ENCODE data around the gene CTDP1.

The CTDP1 gene

GRCh38 chr18:79702906-79703305, 23.3 kb downstream of the CTDP1 start:
- no peak overlapping the region for H3K9ac ChIP-seq (ENCODE audit: low read length)

GRCh38 chr18:79704631-79705030, 25.0 kb downstream of the CTDP1 start:
- Histone ChIP-seq H3K9ac (ENCODE audit: low read length) (no peak overlapping the region), H3K4me3 (ENCODE audit: low read length) (no peak overlapping the region), H2AFZ (ENCODE audit: low read length) (no peak overlapping the region), H3K27ac (ENCODE audit: low read length) (no peak overlapping the region), H3F3A (ENCODE audit: insufficient read depth, low read length) (no peaks in the 10 kb centered on the region), H3K9me2 (replicated peaks; ENCODE audit: insufficient read depth, low read length) (no peaks in the 10 kb centered on the region), H3K9me3 (replicated peaks; ENCODE audit: insufficient read depth, low read length) (no peaks in the 10 kb centered on the region), H3K4me2 (ENCODE audit: low read depth, low read length) (no peak overlapping the region), H4K20me1 (ENCODE audit: insufficient read depth, low read length) (no peaks in the 10 kb centered on the region), H3K27me3 (replicated peaks; ENCODE audit: insufficient read depth, low read length) (no peaks in the 10 kb centered on the region), H3K36me3 (replicated peaks; ENCODE audit: insufficient read depth, low read length) (peaks cover 36% of the 10 kb centered on the region), H3K79me2 (ENCODE audit: low read length) (peaks cover 12% of the 10 kb centered on the region), H3K4me1 (ENCODE audit: low read length) (no peaks in the 10 kb centered on the region)
- DNase-seq = no peak
- no peak for TF ChIP-seq EZH2 (optimal IDR thresholded peaks at IDR 0.05; ENCODE audit: low read depth, low read length)
- no peak for TF ChIP-seq CTCF (IDR thresholded peaks at IDR 0.05; ENCODE audit: low read length)
- TF ChIP-seq EZH2phosphoT487 (IDR thresholded peaks at IDR 0.05; ENCODE audit: low read length) = no peak

More at GRCh38 chr18:79702906-79703305, 23.3 kb downstream of the CTDP1 start:
- Histone ChIP-seq H3K79me2 (ENCODE audit: low read length) (peaks cover 12% of the 10 kb centered on the region), H3K9me2 (replicated peaks; ENCODE audit: insufficient read depth, low read length) (no peaks in the 10 kb centered on the region), H3K27ac (ENCODE audit: low read length) (no peak overlapping the region), H3K27me3 (replicated peaks; ENCODE audit: insufficient read depth, low read length) (no peaks in the 10 kb centered on the region), H2AFZ (ENCODE audit: low read length) (no peak overlapping the region), H3K9me3 (replicated peaks; ENCODE audit: insufficient read depth, low read length) (no peaks in the 10 kb centered on the region), H3K4me2 (ENCODE audit: low read depth, low read length) (no peak overlapping the region), H3K36me3 (replicated peaks; ENCODE audit: insufficient read depth, low read length) (peaks cover 40% of the 10 kb centered on the region), H3F3A (ENCODE audit: insufficient read depth, low read length) (no peaks in the 10 kb centered on the region), H3K4me3 (ENCODE audit: low read length) (no peak overlapping the region), H4K20me1 (ENCODE audit: insufficient read depth, low read length) (no peaks in the 10 kb centered on the region), H3K4me1 (ENCODE audit: low read length) (no peaks in the 10 kb centered on the region)
- DNase-seq = no peak
- no peak for TF ChIP-seq CTCF (IDR thresholded peaks at IDR 0.05; ENCODE audit: low read length)
- TF ChIP-seq EZH2 (optimal IDR thresholded peaks at IDR 0.05; ENCODE audit: low read depth, low read length) = no peak
- TF ChIP-seq EZH2phosphoT487 (IDR thresholded peaks at IDR 0.05; ENCODE audit: low read length) = no peak

- H3K36me3 ChIP-seq (replicated peaks; ENCODE audit: insufficient read depth, low read length) = peaks cover 37% of the 10 kb centered on the region
- TF ChIP-seq EZH2 (optimal IDR thresholded peaks at IDR 0.05; ENCODE audit: low read depth, low read length) = no peak
- TF ChIP-seq EZH2phosphoT487 (IDR thresholded peaks at IDR 0.05; ENCODE audit: low read length) = no peak
- no peak for TF ChIP-seq CTCF (IDR thresholded peaks at IDR 0.05; ENCODE audit: low read length)
- H3K27me3 ChIP-seq (replicated peaks; ENCODE audit: insufficient read depth, low read length) = no peaks in the 10 kb centered on the region
- H3K4me1 ChIP-seq (ENCODE audit: low read length) = no peaks in the 10 kb centered on the region
- H3K27ac ChIP-seq (ENCODE audit: low read length) = no peak overlapping the region
- H3F3A ChIP-seq (ENCODE audit: insufficient read depth, low read length) = no peaks in the 10 kb centered on the region
- no peak overlapping the region for H3K4me3 ChIP-seq (ENCODE audit: low read length)
- H4K20me1 ChIP-seq (ENCODE audit: insufficient read depth, low read length) = no peaks in the 10 kb centered on the region
- DNase-seq = no peak
- no peak overlapping the region for H2AFZ ChIP-seq (ENCODE audit: low read length)
- peaks cover 12% of the 10 kb centered on the region for H3K79me2 ChIP-seq (ENCODE audit: low read length)
- no peaks in the 10 kb centered on the region for H3K9me3 ChIP-seq (replicated peaks; ENCODE audit: insufficient read depth, low read length)
- H3K9me2 ChIP-seq (replicated peaks; ENCODE audit: insufficient read depth, low read length) = no peaks in the 10 kb centered on the region
- H3K9ac ChIP-seq (ENCODE audit: low read length) = no peak overlapping the region
- no peak overlapping the region for H3K4me2 ChIP-seq (ENCODE audit: low read depth, low read length)
Measured at GRCh38 chr18:79705272-79705671, 25.7 kb downstream of the CTDP1 start.

Measured in MM.1S (cell line).